PC-3 (cell line): Measurements from ENCODE around the gene SNED1.

Experiments
- CTCF ChIP-seq: fragments of 300-600 bp; sonication (generic); conservative IDR thresholded peaks from 2 replicates; pipeline ENCODE4 v1.5.1; 2017; ENCODE audit warnings: antibody characterized with exemption, low read depth, mild to moderate bottlenecking, low read length
- EZH2 ChIP-seq: fragments of 300-600 bp; sonication (generic); IDR thresholded peaks from one replicate; pipeline ENCODE4 v1.6.1; 2017; ENCODE audit warnings: antibody characterized with exemption, mild to moderate bottlenecking, low read length; ENCODE audit not compliant: unreplicated experiment

- TF ChIP-seq EZH2, result no peak
- TF ChIP-seq CTCF, result no peak
These were observed 84.1 kb downstream of the SNED1 start for GRCh38 chr2:241082341-241083090.
